Frontal cortex (tissue), 4 donors: ENCODE data around the gene CMPK1. TPM values are rescaled to one million over a fixed set of nuclear protein-coding genes. Genes with fewer than 3 reads are reported as not detected.
"Not testable (repeated sequence)": the region's sequence is repeated elsewhere in the genome, so short reads cannot be mapped to it uniquely, and the experiment has no call there.

Source experiments
- DNase-seq, 2 donors: peaks; one replicate each; pipeline ENCODE4 v3.0.0; 2012; ENCODE audit warnings: low spot score in 2 of 2
- FAIRE-seq: peaks from 2 replicates; lab custom pipeline; 2012; peaks lifted over from hg19 to GRCh38; lab: Jason Lieb, UNC
- total RNA-seq: library from RNA; depleted of rRNA; stranded (reverse); fragments of >200 nt; gene quantifications from one replicate; pipeline ENCODE4 v1.2.3, GENCODE V29; 2014
- donor health status: control.
- donor health status: control.
- donor health status: control.

CMPK1 gene, protein sequence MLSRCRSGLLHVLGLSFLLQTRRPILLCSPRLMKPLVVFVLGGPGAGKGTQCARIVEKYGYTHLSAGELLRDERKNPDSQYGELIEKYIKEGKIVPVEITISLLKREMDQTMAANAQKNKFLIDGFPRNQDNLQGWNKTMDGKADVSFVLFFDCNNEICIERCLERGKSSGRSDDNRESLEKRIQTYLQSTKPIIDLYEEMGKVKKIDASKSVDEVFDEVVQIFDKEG
- total RNA-seq: 150 TPM

DNA sequence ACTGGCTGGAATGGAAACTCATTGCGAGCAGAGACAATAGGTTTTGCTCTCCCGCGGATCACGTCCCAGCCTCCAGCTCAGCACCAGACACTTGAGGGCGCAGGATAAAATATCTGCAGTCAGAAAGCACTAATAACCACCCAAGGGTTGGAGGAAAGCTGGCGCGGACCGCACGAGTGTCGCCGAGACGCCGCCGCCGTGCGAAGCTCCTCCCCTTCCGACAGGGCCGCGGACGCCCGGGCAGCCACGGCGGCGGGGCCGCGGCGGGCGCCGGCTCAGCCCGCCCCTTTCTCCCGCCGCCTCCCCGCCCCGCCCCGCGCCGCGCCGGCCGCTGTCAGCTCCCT lies at the start of gene CMPK1:
CMPK1 (plus strand) TSS at position 213 of the 344 bp plus-strand sequence. CDS start 156 bp downstream, outside the sequence.
- FAIRE-seq: no peak
- DNase-seq: peak; percentile 75 to 79

DNA sequence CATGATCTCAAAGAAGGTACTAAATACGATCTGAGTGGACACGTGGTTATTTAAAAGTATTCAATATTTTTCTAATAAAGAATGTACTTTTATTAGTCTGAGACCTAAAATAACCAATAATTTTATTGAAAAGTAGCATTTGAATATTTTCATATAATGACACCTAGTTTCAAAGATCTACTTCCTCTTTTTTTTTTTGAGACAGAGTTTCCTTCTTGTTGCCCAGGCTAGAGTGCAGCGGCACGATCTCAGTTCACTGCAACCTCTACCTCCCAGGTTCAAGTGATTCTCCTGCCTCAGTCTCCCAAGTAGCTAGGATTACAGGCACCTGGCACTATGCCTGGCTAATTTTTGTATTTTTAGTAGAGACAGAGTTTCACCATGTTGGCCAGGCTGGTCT lies 45.5 kb upstream of the CMPK1 start:
- FAIRE-seq, DNase-seq: not testable (repeated sequence)

DNA sequence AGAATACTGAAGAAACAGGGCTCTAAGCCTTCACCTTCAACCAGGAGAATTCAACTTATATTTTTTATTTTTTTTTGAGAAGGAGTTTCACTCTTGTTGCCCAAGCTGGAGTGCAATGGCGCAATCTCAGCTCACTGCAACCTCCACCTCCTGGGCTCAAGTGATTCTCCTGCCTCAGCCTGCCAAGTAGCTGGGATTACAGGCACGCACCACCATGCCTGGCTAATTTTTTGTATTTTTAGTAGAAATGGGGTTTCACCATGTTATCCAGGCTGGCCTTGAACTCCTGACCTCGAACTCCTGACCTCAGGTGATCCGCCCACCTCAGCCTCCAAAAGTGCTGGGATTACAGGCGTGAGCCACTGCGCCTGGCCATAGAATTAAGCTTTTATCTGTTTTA lies 38.7 kb upstream of the CMPK1 start:
- FAIRE-seq, DNase-seq: not testable (repeated sequence)

DNA sequence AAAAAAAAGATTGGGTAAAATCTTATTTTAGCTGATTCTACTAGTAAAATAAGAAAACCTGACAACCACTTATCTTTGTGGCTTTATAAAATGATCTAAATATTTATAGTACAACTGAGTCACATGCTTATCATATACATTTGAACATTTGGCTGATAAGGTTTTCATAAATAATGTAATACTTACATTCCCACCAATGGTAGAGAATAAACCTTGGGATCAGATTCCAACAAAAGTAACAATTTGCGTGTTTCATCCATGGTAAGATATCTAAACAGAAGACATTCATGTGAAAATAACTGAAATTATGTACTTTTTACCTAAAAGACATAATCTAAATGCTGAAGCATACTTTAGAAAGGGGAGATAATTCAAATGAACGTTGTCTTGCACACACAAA lies 38.0 kb upstream of the CMPK1 start:
- no peak for FAIRE-seq

DNA sequence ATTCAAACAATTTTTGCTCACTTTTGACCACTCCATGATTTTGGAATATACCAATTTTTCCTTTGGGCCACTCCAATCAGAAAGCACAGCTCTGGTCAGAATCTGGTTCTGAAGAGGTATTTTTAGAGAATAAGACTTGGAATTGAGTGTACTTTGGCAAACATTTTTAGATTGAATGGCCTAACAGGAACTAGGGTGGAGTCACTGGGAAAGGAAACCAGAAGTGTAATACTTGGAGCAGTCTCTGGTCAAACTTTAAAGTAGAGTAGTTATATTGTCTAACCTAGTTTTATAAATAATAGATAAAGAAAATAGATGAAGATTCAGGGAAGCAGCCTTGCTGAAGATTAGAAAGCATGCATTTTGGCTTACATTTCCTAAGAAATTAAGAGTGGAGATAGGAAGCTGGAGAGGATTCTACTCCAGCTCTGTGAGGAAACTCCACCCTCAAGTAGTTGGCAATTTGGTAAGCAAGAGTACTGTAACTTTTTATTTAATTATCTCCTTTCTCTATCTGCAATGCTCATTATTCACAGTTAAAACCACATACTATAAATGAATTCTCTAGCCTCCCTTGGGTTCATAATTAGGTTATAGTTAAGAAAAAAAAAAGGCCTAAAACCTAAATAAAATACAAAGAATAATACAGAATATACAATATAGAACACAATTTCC lies 35.4 kb upstream of the CMPK1 start:
- DNase-seq: no peak
- no peak for FAIRE-seq

More for the DNA sequence above, 38.0 kb upstream of the CMPK1 start:
- no peak for DNase-seq

DNA sequence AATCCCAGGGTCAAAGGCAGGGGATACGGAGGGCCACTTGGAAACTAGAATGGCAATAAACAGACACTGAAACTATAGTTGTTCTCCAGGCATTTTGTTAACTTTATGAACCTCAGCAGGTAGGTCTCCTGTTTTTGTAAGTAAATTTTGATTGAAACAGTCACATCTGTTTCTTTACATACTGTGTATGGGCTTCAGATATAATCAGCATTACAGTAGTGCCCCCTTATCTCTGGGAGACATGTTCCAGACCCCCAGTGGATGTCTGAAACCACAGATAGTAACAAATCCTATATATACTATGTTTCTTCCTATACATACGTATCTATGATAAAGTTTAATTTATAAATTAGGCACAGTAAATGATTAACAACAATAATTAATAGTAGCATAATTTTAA lies 31.1 kb upstream of the CMPK1 start:
- DNase-seq (no peak), FAIRE-seq (no peak)

DNA sequence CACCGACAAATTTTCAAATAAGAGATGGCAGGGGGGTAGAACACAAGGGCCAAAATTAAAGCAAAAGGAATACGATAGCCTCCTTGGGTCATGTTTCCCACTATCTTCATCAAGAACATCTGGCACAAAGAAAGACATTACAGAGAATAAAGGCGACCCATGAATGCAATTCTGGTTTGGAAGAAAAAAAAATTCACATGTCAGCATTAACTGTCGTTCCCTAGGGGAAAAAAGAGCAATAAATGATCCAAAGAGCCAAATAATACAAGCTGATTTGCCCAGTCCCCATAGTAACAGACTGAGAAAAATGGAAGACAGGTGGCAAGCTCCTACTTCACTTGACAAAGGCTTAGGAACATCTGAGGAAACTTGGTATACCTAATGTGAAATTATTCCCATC lies 24.2 kb upstream of the CMPK1 start:
- DNase-seq: no peak
- no peak for FAIRE-seq

DNA sequence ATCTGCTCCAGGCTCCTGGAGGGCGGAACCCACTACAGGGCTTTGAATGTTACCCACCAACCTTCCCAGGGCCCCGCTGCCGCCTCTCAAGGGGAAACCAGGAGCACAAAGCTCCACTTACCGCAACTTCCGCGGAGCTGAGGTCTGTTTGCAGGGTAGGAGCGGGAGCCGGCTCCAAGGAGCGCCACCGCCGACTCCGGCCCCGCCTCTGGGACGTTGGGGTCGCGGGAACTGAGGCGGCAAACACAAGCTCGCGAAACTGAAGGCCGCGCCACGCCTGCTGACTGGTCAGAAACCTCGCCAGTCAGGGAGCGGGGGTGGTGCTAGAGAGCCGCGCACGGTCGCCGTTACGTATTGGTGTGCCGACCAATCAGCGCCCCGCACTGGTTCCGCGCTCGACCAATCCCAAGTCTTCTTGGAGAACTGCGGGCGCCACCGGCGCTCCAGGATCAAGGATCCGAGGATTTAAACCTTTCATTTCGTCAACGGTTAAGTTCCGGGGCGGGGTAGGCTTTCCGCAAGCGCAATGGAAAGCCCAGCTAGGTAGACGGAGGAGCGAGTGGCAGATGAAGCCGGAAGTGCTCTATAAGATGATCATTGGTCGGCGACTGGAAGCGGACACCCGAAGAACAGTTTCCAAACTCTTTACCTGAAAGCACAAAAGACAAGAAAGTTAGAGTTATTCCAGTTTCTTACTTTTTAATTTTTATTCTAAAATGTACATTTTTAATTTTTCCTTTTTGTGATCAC lies 19.5 kb upstream of the CMPK1 start, which contains the start of gene STIL:
STIL (minus strand) TSS at position 233 of the 750 bp plus-strand sequence. CDS start 3,828 bp downstream, outside the sequence.
- DNase-seq (peak; percentile 88 to 98), FAIRE-seq (peak; percentile 91)

DNA sequence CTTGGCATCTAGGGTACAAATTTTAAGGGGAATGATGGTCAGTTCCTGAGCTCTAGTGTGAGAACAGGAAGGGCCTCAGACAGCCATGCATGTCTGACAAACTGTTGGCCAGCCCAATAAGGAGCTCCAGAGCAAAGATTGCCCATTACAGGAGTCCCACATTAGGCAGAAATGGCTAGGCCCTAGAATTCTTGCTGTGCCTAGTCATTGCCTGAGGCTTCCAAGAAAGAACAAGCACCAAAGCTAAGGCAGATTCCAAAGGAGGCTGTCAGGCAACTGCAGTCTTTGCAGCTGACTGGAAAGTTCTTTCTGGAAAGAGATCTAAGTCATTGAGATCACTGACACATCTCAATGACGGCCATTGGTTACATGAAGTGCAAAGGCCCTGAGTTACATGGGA lies 15.7 kb upstream of the CMPK1 start:
- DNase-seq (no peak), FAIRE-seq (no peak)

DNA sequence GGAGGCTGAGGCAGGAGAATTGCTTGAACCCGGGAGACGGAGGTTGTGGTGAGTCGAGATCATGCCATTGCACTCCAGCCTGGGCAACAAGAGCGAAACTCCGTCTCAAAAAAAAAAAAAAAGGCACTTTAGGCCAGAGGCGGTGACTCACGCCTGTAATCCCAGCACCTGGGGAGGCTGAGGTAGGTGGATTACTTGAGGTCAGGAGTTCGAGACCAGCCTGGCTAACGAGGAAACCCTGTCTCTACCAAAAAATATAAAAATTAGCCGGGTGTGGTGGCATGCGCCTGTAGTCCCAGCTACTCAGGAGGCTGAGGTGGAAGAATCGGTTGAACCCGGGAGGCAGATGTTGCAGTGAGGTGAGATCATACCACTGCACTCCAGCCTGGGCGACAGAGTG lies 13.6 kb upstream of the CMPK1 start:
- not testable (repeated sequence) for FAIRE-seq, DNase-seq

DNA sequence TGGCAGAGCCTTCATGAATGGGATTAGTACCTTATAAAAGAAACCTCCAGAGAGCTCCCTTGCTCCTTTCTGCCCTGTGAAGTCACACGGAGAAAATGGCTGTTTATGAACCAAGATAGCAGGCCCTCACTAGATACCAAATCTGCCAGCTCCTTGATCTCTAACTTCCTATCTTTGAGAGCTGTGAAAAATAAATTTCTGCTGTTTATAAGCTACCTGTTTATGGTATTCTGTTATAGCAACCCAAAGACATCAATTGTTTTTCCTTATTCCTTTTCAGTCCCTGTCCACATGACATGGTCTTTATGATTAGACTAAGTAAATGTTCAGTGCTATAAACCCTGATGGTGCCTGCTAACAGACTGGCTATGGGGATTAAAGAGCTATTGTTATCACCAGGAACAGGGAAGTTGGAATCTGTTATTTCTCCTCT lies 10.0 kb upstream of the CMPK1 start:
- DNase-seq (no peak), FAIRE-seq (no peak)

DNA sequence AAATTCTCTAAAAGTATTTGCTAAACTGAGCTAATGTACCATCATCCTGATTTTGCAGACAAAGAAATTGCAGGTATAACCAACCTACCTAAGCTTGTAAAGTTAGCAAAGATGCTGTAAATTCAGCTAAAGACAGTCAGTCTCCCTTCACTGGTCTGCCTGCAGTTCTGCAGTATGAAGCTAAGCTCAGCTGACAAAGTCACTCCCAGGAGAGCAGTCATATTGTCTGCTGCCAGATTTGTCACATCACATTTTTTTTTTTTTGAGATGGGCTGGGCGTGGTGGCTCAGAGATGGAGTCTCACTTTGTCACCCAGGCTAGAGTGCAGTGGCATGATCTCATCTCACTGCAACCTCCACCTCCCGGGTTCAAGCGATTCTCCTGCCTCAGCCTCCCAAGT lies 8.9 kb upstream of the CMPK1 start:
- no peak for DNase-seq
- FAIRE-seq: no peak

DNA sequence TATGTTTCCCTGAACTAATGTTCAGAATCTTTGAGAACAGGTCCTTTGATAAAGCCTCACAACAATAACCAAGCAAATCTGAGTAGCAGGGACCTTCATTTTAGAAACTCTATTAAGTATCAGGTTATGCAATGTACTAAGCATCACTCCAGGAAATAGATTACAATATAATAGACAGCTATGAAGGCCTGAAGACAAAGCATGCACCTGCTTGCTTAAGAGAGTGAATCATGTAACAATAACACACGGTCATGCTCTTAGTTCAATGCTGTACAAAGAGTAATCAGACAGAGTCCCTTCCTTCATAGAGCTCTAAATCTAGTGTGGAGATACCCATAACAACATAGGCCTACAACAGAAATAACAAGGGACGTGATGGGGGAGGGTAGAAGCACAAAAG lies 8.1 kb upstream of the CMPK1 start:
- FAIRE-seq (no peak), DNase-seq (no peak)

DNA sequence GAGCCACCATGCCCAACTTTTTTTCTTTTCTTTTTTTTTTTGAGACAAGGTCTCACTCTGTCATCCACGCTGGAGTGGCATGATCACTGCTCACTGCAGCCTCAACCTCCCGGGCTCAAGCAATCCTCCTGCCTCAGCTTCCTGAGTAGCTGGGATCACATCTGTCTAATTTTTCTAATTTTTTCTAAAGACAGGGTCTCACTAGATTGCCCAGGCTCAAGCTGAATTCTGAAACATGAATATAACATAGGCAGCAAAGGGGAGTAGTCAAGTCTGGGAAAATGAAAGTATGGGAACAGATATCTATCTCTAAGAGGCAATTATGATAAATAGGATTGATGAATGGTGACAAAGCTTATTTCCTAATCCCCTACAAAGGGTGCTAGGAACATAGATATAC lies 7.3 kb upstream of the CMPK1 start:
- DNase-seq (no peak), FAIRE-seq (no peak)

DNA sequence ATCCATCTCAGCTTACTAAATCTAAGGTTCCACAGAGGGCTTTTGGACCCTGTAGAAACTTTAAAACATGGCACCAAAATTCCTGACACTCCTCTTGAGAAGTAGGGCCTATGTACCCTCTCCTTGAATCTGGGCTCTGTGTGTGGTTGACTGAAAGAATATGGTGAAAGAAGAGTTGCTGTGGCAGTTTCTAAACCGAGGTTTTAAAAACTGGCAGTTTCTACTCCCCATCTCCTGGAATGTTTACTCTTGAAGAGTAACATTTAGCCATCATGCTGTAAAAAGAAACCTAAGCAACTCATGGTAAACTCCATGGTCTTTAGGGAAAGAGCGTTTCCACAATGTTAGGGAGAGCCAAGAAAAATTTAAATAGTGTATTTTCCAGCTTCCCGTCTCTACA lies 4.6 kb upstream of the CMPK1 start:
- FAIRE-seq (no peak), DNase-seq (no peak)

DNA sequence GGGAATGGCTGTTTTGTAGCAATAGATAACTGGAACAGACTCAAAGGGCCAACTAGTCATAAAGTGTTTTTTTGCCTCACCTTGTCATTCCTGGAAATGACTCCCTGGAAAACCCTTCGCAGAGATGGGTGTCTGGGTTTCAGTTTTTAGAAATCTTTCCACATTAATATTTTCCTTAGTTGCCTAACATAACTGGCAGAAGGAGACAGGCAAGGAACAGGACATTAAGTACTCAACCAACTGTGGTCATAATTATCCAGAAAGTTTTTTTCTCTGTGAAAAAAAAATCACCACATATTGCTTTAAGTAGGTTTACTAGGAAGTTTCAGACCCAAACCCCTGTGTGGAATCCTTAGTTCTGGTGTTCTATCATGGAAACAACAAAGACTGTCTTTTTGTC lies 3.4 kb upstream of the CMPK1 start:
- DNase-seq (no peak), FAIRE-seq (no peak)

DNA sequence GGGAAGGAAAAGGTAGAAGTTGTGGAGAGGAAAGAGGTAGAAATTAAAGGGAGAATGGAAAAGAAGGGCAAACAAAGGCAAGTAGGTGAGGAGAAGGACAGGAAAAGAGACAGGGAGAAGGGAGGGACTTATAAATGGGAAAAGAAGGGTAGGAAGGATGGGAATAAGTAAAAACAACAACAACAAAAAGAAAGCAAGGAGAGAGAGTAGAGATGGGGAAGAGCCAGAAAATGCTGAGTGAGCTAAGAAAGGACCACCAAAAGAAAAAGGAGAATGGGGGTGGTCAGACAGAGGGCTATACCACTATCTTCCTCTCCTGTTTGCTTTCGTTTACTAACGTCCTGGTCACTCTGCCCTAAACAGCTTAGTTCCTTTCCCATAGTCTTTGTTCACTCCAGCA lies 1.7 kb upstream of the CMPK1 start:
- DNase-seq (no peak), FAIRE-seq (no peak)

DNA sequence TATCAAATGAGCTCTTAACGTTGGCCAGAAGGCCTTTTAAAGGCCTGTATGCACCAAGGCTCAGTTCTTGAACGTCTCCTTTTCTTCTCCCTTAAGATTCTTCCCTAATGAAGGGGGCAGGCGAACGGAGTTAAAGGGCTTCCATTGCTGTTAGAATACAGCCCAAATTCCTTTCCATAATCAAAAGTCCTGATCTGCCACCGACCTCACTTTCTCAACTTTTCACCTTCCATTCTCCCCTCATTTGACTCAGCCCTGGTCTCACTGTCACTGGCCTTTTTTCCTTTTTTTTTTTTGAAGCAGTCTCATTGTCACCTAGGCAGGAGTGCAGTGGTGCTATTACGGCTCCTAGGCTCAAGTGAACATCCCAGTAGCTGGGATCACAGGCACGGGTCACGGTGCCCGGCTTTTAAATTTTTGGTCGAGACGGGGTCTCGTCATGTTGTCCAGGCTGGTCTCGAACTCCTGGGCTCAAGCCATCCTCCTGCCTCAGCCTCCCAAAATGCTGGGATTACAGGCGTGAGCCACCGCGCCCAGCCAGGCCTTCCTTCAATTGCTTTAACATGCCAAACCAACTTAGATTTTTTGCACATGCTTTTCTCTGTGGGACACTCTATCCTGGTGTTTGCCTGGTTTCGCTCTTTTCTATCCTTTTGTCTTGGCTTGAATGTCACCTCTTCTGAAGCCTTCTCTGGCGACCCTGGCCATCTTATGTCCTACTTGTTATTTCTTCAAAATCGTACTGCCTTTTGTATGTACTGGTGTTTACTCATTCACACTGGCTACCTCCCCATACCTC lies 612 bp upstream of the CMPK1 start:
- FAIRE-seq (no peak), DNase-seq (no peak)

DNA sequence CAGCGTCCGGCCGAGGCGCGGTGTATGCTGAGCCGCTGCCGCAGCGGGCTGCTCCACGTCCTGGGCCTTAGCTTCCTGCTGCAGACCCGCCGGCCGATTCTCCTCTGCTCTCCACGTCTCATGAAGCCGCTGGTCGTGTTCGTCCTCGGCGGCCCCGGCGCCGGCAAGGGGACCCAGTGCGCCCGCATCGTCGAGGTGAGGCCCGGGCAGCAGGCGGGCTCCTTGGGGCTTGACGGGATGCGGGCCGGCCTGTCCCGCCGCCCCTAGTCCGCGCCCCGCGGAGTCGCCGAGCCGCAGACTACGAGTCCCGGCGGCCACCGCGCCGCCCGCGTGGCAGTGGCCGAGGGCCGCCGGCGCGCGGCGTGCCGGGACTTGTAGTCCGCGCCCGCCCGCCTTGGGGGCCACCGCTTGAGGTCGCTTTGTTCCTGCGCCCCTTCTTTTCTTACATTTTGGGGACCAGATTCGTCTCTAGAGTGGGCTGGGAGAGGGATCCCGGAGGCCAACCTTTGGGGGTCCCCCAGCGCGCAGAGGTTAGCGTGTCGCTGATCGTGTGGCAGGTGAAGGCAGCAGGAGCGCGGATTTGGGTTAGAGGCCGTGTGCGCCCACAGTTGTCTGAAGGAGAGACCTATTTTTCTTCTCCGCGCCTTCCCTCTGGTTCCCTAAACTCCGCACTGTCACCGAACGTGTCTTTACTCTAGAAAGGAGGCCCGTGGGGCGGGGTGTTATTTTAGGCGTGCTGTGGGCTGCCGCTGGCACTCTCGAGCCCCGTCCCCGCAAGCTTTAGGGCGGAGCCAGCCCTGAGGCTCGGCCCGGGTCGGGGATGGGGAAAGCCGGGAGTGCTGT lies 553 bp downstream of the CMPK1 start:
- no peak for FAIRE-seq

More for the DNA sequence above, 553 bp downstream of the CMPK1 start:
- peak; percentile 90 to 96 for DNase-seq
